Erythroblast (primary cell): ENCODE results near the gene RGMA.

ENCODE experiments used
- GATA1 ChIP-seq: IDR thresholded peaks from 2 replicates; pipeline ENCODE4 v1.6.1; 2011; ENCODE audit warnings: low read depth, mild to moderate bottlenecking, control low read depth, low read length, moderate library complexity
- POLR2A ChIP-seq: IDR thresholded peaks from 2 replicates; pipeline ENCODE4 v1.6.1; 2011; ENCODE audit warnings: mild to moderate bottlenecking, low read length

GRCh38 chr15:93037820-93038705 lies 50.9 kb downstream of the RGMA start:
- TF ChIP-seq POLR2A (no peak), GATA1 (no peak)
